ENCODE data around the gene CSRNP3.

CSRNP3 gene

GRCh38 chr2:165633431-165633830 lies 163.9 kb downstream of the CSRNP3 start:
- no peak for TF ChIP-seq CTCF (conservative IDR thresholded peaks at IDR 0.05; ENCODE audit: low read depth, low read length)
- no peak overlapping the region for H3K4me3 ChIP-seq (ENCODE audit: low read depth, low read length)
- peak; percentile 28 for DNase-seq (ENCODE audit: low read depth)

- no peak for TF ChIP-seq CTCF (conservative IDR thresholded peaks at IDR 0.05; ENCODE audit: low read depth, low read length)
- no peak overlapping the region for H3K4me3 ChIP-seq (ENCODE audit: low read depth, low read length)
- DNase-seq (ENCODE audit: low read depth): peak; percentile 73
Observed at GRCh38 chr2:165634282-165634681, 164.8 kb downstream of the CSRNP3 start.

- DNase-seq (ENCODE audit: low read depth): peak; percentile 93
- TF ChIP-seq CTCF (conservative IDR thresholded peaks at IDR 0.05; ENCODE audit: low read depth, low read length): no peak
- no peak overlapping the region for H3K4me3 ChIP-seq (ENCODE audit: low read depth, low read length)
Observed at GRCh38 chr2:165634855-165635254, 165.4 kb downstream of the CSRNP3 start.

- no peak for DNase-seq (ENCODE audit: low read depth)
- TF ChIP-seq CTCF (conservative IDR thresholded peaks at IDR 0.05; ENCODE audit: low read depth, low read length): no peak
- H3K4me3 ChIP-seq (ENCODE audit: low read depth, low read length): no peak overlapping the region
Observed at GRCh38 chr2:165635532-165635931, 166.0 kb downstream of the CSRNP3 start.

- TF ChIP-seq CTCF (conservative IDR thresholded peaks at IDR 0.05; ENCODE audit: low read depth, low read length): no peak
- no peak overlapping the region for H3K4me3 ChIP-seq (ENCODE audit: low read depth, low read length)
- DNase-seq (ENCODE audit: low read depth): no peak
Observed at GRCh38 chr2:165636959-165637358, 167.5 kb downstream of the CSRNP3 start.

GRCh38 chr2:165637396-165637795 lies 167.9 kb downstream of the CSRNP3 start:
- TF ChIP-seq CTCF (conservative IDR thresholded peaks at IDR 0.05; ENCODE audit: low read depth, low read length): no peak
- no peak for DNase-seq (ENCODE audit: low read depth)
- H3K4me3 ChIP-seq (ENCODE audit: low read depth, low read length): no peak overlapping the region

GRCh38 chr2:165639504-165639903 lies 170.0 kb downstream of the CSRNP3 start:
- no peak for TF ChIP-seq CTCF (conservative IDR thresholded peaks at IDR 0.05; ENCODE audit: low read depth, low read length)
- DNase-seq (ENCODE audit: low read depth): no peak

More at GRCh38 chr2:165639504-165639903, 170.0 kb downstream of the CSRNP3 start:
- H3K4me3 ChIP-seq (ENCODE audit: low read depth, low read length): no peak overlapping the region
